Activated T-cell treated with anti-CD3 and anti-CD28 coated beads, Interleukin-2, amount 50 U/mL, for 48 hours (primary cell): Measurements from ENCODE around the gene ASB15.
"Not testable (repeated sequence)": the region's sequence is repeated elsewhere in the genome, so short reads cannot be mapped to it uniquely, and the experiment has no call there.

Experiments used
- DNase-seq, 2 experiments: peaks; one replicate each; pipeline ENCODE4 v3.0.0-alpha.2; 2020

Gene ASB15

GRCh38 chr7:123599766-123600165 is 1.9 kb upstream of the ASB15 start:
- no peak for DNase-seq

DNA sequence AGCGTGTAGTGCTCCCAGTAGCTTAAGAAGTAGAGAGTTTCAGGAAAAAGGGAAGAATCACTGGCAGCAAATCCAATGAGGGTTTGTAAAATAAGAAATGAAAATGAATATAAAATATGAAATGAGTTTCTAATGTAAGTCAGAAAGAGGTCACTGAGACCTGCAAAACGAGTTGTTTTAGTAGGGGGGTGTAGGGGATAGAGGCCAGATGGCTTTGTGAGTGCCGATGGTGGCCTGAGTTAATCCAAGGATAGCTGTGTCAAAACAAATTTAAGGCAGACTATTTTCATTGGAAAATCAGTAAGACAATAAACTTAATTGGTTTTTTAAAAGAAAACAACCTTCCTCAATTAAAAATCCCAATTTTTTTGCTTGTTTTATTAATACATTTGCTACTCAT is 745 bp upstream of the ASB15 start:
- DNase-seq, result no peak

DNA sequence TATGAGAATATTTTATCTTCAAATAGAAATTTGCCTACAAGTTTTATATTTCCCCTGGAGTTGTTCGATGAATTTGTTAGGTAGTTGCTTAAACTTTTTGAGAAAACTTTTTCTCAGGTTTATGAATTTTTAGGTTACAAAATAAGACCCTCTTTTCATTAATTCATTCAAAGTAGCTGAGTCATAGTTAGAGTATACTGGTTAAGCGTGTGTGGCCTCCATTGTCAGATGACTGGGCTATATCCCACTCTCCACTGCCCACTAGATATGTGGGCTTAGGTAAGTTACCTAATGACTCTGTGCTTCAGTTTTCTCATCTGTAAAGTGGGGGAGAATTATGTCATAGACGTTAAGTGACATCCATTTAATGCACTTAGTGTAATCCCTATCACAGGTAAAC is 1.0 kb downstream of the ASB15 start:
- no peak for DNase-seq

DNA sequence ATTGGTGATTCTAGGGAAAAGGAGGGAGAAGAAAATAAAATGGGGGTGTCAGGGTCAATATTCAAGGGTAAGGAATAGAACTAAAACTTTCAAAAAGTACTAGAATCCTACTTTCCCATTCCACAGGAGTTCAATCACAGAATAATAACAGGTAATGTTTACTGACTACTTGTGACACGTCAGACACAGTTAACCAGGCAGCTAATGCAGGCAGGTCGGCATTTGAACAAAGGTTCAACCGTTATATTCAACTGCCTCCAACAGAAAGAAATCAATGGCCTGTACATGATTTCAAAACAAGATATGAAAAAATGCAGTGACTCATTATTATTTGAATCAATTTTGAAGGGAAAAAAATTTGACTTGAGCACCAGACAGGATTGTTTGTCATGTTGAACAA is 3.1 kb downstream of the ASB15 start:
- no peak for DNase-seq

DNA sequence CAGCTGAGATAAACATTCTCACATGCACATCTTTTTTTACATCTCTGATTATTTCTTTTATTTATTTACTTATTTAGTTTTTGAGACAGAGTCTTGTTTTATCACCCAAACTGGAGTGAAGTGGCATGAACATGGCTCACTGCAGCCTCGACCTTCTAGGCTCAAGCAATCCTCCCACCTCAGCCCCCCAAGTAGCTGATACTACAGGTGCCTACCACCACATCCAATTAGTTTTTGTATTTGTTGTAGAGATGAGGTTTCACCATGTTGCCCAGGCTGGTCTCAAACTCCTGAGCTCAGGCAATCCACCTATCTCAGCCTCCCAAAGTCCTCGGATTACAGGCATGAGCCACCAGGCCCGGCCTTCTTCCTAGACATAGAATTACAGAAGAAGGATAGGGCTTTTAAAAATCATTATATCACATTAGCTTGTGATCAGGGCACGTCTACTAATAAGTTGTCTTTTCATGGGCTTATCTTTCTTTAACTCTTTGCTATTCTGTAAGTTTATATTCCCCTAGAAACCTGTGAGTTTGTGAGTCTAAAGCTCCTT is 5.9 kb downstream of the ASB15 start:
- no peak for DNase-seq

DNA sequence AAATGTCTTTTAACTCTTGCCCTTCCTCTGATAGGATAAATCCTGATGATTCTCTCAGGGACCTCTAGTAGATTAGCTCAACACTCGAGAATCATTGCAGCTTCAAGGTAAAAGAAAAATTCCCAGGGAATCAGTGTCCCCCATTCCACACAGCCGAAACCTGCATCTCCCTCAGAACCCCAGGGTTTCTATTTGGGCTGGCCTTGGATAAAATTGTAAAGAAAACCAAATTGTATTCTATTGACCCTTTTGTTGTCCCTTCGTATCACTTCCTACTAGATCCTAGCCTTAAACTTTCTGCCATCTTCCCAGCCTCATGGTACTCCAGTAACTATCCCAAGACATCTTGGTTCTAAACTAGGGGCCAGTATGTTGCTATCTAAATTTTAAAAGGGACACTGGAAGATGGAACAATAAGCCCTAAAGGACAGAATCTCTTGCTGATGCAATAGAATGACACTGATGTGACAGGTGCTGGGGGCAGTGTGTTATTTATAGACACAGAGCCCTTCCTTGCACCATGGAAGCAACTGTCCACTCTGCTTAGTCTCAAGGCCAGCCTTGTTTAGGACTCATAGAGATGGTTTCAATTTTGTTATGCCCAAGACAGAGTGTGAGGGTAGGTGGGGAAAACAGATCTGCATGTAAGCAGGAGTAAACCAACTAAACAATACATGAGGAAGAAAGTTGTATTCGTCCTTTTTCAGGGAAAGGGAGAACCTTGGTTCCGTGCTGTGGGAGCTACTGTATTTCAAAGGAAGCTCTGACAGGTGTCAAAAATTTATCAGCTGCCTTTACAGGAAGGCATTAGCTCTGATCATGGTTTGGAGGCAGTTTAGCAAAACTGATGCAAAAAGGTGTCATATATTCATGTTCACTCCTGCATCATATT is 7.6 kb downstream of the ASB15 start:
- no peak for DNase-seq

DNA sequence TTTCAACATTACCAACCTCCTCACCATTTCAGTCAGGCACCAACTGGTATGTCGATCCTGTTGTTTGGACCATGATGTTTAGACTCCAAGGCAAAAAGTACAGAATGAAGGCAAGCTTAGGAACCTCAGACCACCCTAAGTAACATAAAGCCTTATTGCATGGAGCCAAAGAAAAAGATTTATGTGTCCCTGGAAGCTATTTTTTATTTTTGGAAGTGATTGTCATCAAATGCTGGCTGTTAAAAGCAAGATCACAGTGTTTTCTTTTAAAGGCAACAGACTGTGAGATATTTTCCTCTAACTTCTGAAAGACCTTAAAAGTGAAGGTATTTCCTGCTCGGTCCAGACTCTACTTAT is 8.2 kb downstream of the ASB15 start:
- no peak for DNase-seq

DNA sequence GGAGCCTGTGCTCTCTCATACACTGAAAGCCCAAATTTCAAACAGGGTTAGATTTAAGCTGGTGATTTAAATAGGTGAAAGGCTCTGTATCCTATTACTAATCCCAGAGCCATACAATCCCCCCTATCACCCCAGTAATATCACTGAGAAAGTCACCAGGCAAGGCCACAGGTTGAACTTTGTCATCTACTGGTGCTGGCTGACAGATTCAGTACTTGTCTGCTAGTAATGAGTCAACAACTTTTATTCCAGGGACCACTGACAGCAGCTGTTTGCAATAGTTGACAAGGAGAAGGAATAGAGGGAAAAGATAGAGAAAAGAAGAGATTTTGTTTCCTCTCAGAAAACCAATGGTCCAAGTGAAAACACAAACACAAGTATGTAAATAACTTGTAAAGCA is 10.4 kb downstream of the ASB15 start:
- DNase-seq, result no peak

GRCh38 chr7:123615344-123615743 is 13.7 kb downstream of the ASB15 start:
- no peak for DNase-seq

DNA sequence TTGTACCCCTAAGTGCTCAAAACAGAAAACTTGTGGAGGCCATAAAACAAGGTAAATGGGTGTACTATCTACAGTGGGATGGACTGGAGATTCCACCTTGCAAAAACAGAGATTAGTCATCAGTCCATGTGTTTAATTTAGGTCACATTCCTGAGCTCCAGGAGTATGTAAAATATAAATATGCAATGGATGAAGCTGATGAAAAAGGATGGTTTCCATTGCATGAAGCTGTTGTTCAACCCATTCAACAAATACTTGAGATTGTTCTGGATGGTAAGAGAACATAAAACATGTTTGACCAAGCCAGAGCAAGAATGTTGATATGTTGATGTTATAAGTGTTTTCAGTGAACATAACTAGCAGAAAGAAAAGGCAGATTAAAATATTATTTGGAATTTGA is 14.6 kb downstream of the ASB15 start:
- DNase-seq, result no peak

- no peak for DNase-seq
These were observed 20.1 kb downstream of the ASB15 start for GRCh38 chr7:123621707-123622106.

- DNase-seq, result no peak
These were observed 21.2 kb downstream of the ASB15 start for GRCh38 chr7:123622660-123623386.

DNA sequence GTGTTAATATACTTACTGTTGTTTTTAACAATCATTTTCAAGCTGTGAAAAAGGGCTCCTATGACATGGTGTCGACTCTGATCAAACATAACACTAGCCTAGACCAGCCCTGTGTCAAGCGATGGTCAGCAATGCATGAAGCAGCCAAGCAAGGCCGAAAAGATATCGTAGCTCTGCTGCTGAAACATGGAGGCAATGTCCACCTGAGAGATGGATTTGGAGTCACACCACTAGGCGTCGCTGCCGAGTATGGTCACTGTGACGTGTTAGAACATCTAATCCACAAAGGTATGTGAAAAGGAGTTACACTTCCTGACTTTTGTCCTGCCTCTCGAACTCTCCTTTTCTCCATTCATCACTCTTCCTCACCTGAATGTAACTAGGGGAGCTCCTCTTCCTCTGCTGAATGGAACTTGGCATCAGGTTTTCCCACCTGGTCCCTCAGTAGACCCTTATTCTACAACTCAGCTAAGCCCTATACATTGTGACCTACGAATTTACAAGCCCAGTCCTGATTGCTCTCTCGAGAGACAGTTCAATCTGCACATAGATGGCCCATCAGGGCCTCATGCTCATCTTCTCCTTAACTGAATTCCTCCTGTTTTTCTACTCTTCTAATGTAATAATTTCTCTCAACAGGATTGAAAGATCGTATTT is 23.0 kb downstream of the ASB15 start:
- peak; percentile 80 to 82 for DNase-seq

DNA sequence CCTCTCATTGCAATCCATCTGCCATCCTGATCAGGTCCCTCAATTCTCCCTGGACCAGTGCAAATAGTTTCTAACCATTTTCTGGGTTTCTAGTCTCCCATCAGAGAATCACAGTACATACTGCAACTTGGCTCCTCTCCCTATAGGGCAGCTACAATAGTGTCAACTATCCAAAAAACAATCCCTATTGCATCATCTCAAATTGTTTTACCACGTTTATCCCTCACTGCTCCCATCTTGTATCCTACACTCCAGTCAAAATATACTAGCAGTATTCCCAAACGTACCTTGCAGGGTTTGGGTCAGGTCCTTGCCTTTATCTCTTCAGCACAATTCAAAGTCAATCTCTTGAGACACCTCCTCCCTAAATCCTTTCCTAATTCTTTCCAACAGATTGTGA is 23.6 kb downstream of the ASB15 start:
- DNase-seq, result no peak

GRCh38 chr7:123627851-123628250 is 26.2 kb downstream of the ASB15 start:
- no peak for DNase-seq

- DNase-seq, result no peak
These were observed 27.2 kb downstream of the ASB15 start for GRCh38 chr7:123628829-123629228.

GRCh38 chr7:123629281-123629680 is 27.7 kb downstream of the ASB15 start:
- DNase-seq, result no peak

DNA sequence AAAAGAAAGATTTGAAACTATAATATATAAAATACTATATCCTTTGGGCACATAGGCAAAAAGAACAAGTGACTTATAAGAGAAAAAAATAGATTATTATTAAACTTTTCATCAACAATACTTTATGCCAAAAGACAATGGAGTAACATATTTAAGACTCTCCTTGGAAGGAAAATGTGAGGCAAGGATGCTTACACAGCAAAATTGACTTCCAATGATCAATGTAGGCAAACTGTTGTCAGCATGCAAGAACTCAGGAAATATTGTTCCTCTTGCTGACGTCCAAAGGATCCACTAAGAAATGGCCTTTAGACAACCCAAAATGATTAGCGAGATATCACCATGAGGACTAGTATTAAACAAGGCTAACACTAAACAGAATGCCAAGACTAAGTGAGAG is 31.2 kb downstream of the ASB15 start:
- no peak for DNase-seq

DNA sequence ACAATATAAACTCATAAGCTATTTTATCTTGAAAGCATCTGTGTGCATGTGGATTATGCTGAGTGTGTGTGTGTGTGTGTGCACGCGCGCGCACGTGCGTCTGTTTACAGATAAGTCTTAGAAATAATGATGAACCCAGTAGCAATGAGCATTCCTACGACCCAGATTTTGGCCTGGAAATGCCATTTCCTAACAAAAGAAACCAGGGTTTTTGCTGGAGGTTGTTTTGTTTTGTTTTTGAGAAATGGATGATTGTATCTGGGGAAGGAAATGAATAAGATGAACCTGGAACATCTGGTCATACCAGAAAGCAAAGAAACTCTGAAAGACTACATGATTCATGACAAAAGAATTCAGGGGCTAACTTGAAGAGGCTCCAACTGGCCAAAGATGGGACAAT is 31.9 kb downstream of the ASB15 start:
- no peak for DNase-seq

- DNase-seq, result not testable (repeated sequence)
These were observed 32.5 kb downstream of the ASB15 start for GRCh38 chr7:123634011-123634573.

DNA sequence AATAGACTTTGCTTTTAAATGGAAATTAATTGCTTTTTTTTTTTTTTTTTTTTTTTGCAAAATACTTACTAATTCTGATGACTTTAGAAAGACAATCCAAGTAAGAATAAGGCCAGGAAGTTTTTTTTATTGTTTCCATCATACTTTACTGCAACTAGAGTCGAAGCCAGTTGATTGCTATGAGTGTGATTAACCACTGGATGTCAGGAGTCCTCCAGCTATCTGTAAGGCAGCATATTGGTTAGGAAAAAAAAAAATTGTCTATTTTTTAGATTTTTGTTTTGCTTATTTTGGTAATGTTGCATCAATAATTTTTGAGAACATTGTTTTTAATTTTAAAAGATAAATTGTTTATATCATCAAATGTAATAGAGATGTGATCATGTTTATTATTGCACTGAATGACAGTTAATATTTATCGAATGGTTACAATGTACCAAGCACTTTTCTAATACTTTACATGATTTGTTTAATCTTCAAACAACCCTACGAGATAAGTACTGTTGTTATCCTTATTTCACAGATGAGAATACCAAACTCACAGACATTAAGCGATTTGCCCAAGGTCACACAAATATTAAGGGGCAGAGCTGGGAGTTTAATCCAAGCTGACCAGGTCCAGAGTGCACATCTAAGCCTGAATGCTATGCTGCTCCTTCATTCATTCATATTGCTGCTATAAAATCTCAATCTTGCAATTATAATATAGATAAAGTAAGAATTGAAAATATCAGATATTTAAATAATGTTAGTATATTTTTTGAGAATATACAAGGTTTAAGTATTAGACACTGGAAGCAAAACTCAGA is 34.1 kb downstream of the ASB15 start:
- no peak for DNase-seq

- no peak for DNase-seq
These were observed 35.6 kb downstream of the ASB15 start for GRCh38 chr7:123637203-123637602.
